ENCODE measurements around the gene SNRPD2.
"Not testable (repeated sequence)": the region's sequence is repeated elsewhere in the genome, so short reads cannot be mapped to it uniquely, and the experiment has no call there.

Gene SNRPD2

GRCh38 chr19:45691516-45692186 lies at the start of gene SNRPD2:
Gene SNRPD2, minus strand, starts transcription at chr19:45691953. Its CDS starts 65 bp downstream, at chr19:45691888.
- peak; percentile 96 for DNase-seq
- in situ Hi-C loops (cut with MboI; ENCODE audit: low pct_unique_long_range_greater_than_20kb, low sequenced_read_pairs) = no loop called here

GRCh38 chr19:45739498-45740439 lies 48.0 kb upstream of the SNRPD2 start:
- in situ Hi-C loops (cut with MboI; ENCODE audit: low pct_unique_long_range_greater_than_20kb, low sequenced_read_pairs) = no loop called here

GRCh38 chr19:45733160-45733810 lies 41.5 kb upstream of the SNRPD2 start, which contains the start of gene MEIOSIN:
Gene MEIOSIN, plus strand, starts transcription at chr19:45733439. Its CDS starts 1,938 bp downstream, at chr19:45735377.
- in situ Hi-C loops (cut with MboI; ENCODE audit: low pct_unique_long_range_greater_than_20kb, low sequenced_read_pairs) = no loop called here
- no peak for DNase-seq

More at GRCh38 chr19:45739498-45740439, 48.0 kb upstream of the SNRPD2 start:
- DNase-seq = peak; percentile 49

GRCh38 chr19:45730368-45731288 lies 38.9 kb upstream of the SNRPD2 start, which contains the start of gene FBXO46:
Gene FBXO46, minus strand, starts transcription at chr19:45730896. Its CDS starts 17,401 bp downstream, at chr19:45713495.
- DNase-seq = peak; percentile 99
- in situ Hi-C loops (cut with MboI; ENCODE audit: low pct_unique_long_range_greater_than_20kb, low sequenced_read_pairs) = no loop called here

- in situ Hi-C loops (cut with MboI; ENCODE audit: low pct_unique_long_range_greater_than_20kb, low sequenced_read_pairs) = no loop called here
- no peak for DNase-seq
Observed at GRCh38 chr19:45729800-45730290, 38.1 kb upstream of the SNRPD2 start.

GRCh38 chr19:45728683-45729082 lies 36.9 kb upstream of the SNRPD2 start:
- in situ Hi-C loops (cut with MboI; ENCODE audit: low pct_unique_long_range_greater_than_20kb, low sequenced_read_pairs) = not testable (repeated sequence)

GRCh38 chr19:45720065-45720464 lies 28.3 kb upstream of the SNRPD2 start:
- DNase-seq; in situ Hi-C loops (cut with MboI; ENCODE audit: low pct_unique_long_range_greater_than_20kb, low sequenced_read_pairs): not testable (repeated sequence)

More at GRCh38 chr19:45728683-45729082, 36.9 kb upstream of the SNRPD2 start:
- not testable (repeated sequence) for DNase-seq

- DNase-seq = no peak
- in situ Hi-C loops (cut with MboI; ENCODE audit: low pct_unique_long_range_greater_than_20kb, low sequenced_read_pairs) = no loop called here
Observed at GRCh38 chr19:45717983-45718650, 26.4 kb upstream of the SNRPD2 start.

GRCh38 chr19:45717131-45717982 lies 25.6 kb upstream of the SNRPD2 start:
- DNase-seq = peak; percentile 100

GRCh38 chr19:45716359-45717130 lies 24.8 kb upstream of the SNRPD2 start:
- peak; percentile 28 for DNase-seq
- in situ Hi-C loops (cut with MboI; ENCODE audit: low pct_unique_long_range_greater_than_20kb, low sequenced_read_pairs) = no loop called here

More at GRCh38 chr19:45717131-45717982, 25.6 kb upstream of the SNRPD2 start:
- in situ Hi-C loops (cut with MboI; ENCODE audit: low pct_unique_long_range_greater_than_20kb, low sequenced_read_pairs) = no loop called here

- DNase-seq = no peak
- in situ Hi-C loops (cut with MboI; ENCODE audit: low pct_unique_long_range_greater_than_20kb, low sequenced_read_pairs) = no loop called here
Observed at GRCh38 chr19:45715139-45715538, 23.4 kb upstream of the SNRPD2 start.

GRCh38 chr19:45713141-45713540 lies 21.4 kb upstream of the SNRPD2 start:
- no peak for DNase-seq

GRCh38 chr19:45712699-45713067 lies 20.9 kb upstream of the SNRPD2 start:
- DNase-seq = no peak
- in situ Hi-C loops (cut with MboI; ENCODE audit: low pct_unique_long_range_greater_than_20kb, low sequenced_read_pairs) = no loop called here

More at GRCh38 chr19:45713141-45713540, 21.4 kb upstream of the SNRPD2 start:
- in situ Hi-C loops (cut with MboI; ENCODE audit: low pct_unique_long_range_greater_than_20kb, low sequenced_read_pairs) = no loop called here

- DNase-seq = no peak
- in situ Hi-C loops (cut with MboI; ENCODE audit: low pct_unique_long_range_greater_than_20kb, low sequenced_read_pairs) = no loop called here
Observed at GRCh38 chr19:45711851-45712698, 20.3 kb upstream of the SNRPD2 start.

Measured in KBM-7 (cell line).